ENCODE data around the gene MAGEB4. TPM values are rescaled to one million over a fixed set of nuclear protein-coding genes. Genes with fewer than 3 reads are reported as not detected.

Gene MAGEB4
- not detected in 2 replicates for total RNA-seq (2014; rRNA removed; shearing (Covaris generic))
- polyA plus RNA-seq (2016; fragmentation: Nextera tagmentation; extraction: Ambion mirVana): not detected in 2 replicates
- long read RNA-seq: 0 reads

GRCh38 chrX:30241724-30242415 lies at the start of gene MAGEB4:
MAGEB4 (plus strand) TSS chrX:30242000; CDS start chrX:30242136, 136 bp downstream.
- H3K27ac Mint-ChIP-seq: no peak within 1 kb of the TSS
- Histone ChIP-seq H3K36me3 (ENCODE audit: insufficient read depth) (no peaks in the 10 kb centered on the region), H4K20me1 (replicated peaks; ENCODE audit: insufficient read depth) (no peaks in the 10 kb centered on the region), H2AFZ (no peak within 1 kb of the TSS), H3K79me2 (replicated peaks; ENCODE audit: insufficient read depth) (no peaks in the 10 kb centered on the region), H3K4me1 (ENCODE audit: insufficient read depth) (no peaks in the 10 kb centered on the region), H3K9me2 (ENCODE audit: insufficient read depth) (no peaks in the 10 kb centered on the region), H3F3A (replicated peaks; ENCODE audit: low read depth) (no peaks in the 10 kb centered on the region), H3K27me3 (ENCODE audit: insufficient read depth) (no peaks in the 10 kb centered on the region), H3K4me2 (no peak within 1 kb of the TSS), H3K27ac (ENCODE audit: low read depth) (no peak within 1 kb of the TSS), H3K4me3 (no peak within 1 kb of the TSS)
- no peaks in the 10 kb centered on the region for H3K36me3 Mint-ChIP-seq (ENCODE audit: low read depth)
- peaks cover 5% of the 10 kb centered on the region for H3K27me3 Mint-ChIP-seq (ENCODE audit: insufficient read depth, low read depth, poor library complexity)
- ATAC-seq: no peak
- no peak within 1 kb of the TSS for H3K4me3 Mint-ChIP-seq
- H3K4me1 Mint-ChIP-seq: no peaks in the 10 kb centered on the region
- TF ChIP-seq JUNB (IDR thresholded peaks at IDR 0.05; ENCODE audit: unreplicated experiment): no peak
- TF ChIP-seq CTCF (conservative IDR thresholded peaks at IDR 0.05; ENCODE audit: low read depth in 2 of 2): no peak
- TF ChIP-seq POLR2AphosphoS5 (IDR thresholded peaks at IDR 0.05; ENCODE audit: low read depth): no peak
- no peak for TF ChIP-seq EZH2 (IDR thresholded peaks at IDR 0.05; ENCODE audit: low read depth, unreplicated experiment)
- TF ChIP-seq ZNF331 (CRISPR knock-in tag; IDR thresholded peaks at IDR 0.05; ENCODE audit: low read depth): no peak
- TF ChIP-seq NANOG (IDR thresholded peaks at IDR 0.05; ENCODE audit: borderline replicate concordance): no peak
- TF ChIP-seq STAT1 (IDR thresholded peaks at IDR 0.05; ENCODE audit: unreplicated experiment): no peak
- no peak for TF ChIP-seq ZNF114 (CRISPR knock-in tag; IDR thresholded peaks at IDR 0.05)
- no peak for TF ChIP-seq ZNF462 (CRISPR knock-in tag; IDR thresholded peaks at IDR 0.05)
- no peak for TF ChIP-seq REST (IDR thresholded peaks at IDR 0.05; ENCODE audit: unreplicated experiment)
- TF ChIP-seq CREB1 (CRISPR knock-in tag; IDR thresholded peaks at IDR 0.05; ENCODE audit: low read depth): no peak
- TF ChIP-seq EZH2phosphoT487 (IDR thresholded peaks at IDR 0.05; ENCODE audit: unreplicated experiment): no peak
- no peak for TF ChIP-seq ETS1 (IDR thresholded peaks at IDR 0.05)
- DNase-seq (ENCODE audit: low spot score): no peak
- no peaks in the 10 kb centered on the region; the same call in 2 of the 3 replicates for H3K9me3 Mint-ChIP-seq

All from GM23338 (cell line).